Fibroblast of lung (primary cell): ENCODE measurements around the gene NBPF3. TPM values are rescaled to one million over a fixed set of nuclear protein-coding genes. Genes with fewer than 3 reads are reported as not detected.

Experiments used
- DNase-seq, 2 donors: peaks; one replicate each; pipeline versions ENCODE4 v3.0.0 to v3.0.0-alpha.2; 2010; ENCODE audit warnings: low read depth in 2 of 2
- H2AFZ ChIP-seq: 2 replicates; pipeline ENCODE4 v1.5.1; 2012; ENCODE audit warnings: low read length, control low read depth, inconsistent platforms
- H3K27ac ChIP-seq: 2 replicates; pipeline ENCODE4 v1.5.1; 2011; ENCODE audit warnings: low read length, control low read depth; ENCODE audit not compliant: insufficient read depth
- H3K27me3 ChIP-seq: 2 replicates; pipeline ENCODE4 v1.5.1; 2011; ENCODE audit warnings: mild to moderate bottlenecking, low read length; ENCODE audit not compliant: control insufficient read depth, insufficient read depth
- H3K36me3 ChIP-seq: 2 replicates; pipeline ENCODE4 v1.5.1; 2011; ENCODE audit warnings: low read length; ENCODE audit not compliant: control insufficient read depth, insufficient read depth
- H3K4me1 ChIP-seq: 2 replicates; pipeline ENCODE4 v1.5.1; 2011; ENCODE audit warnings: low read length; ENCODE audit not compliant: control insufficient read depth, insufficient read depth; ENCODE audit errors: extremely low read depth
- H3K4me2 ChIP-seq: 2 replicates; pipeline ENCODE4 v1.5.1; 2011; ENCODE audit warnings: low read length, control low read depth; ENCODE audit not compliant: insufficient read depth; ENCODE audit errors: extremely low read depth
- H3K4me3 ChIP-seq, 4 experiments: fragments of 200-600 bp in 1 of 4; sonication (generic) in 1 of 4; replicated peaks in 1 of 4; 2 replicates each; pipeline ENCODE4 v1.5.1; 2011 to 2016; ENCODE audit warnings: low read length in 4 of 4, low read depth in 3 of 4, mild to moderate bottlenecking in 3 of 4, control low read depth in 2 of 4, inconsistent platforms in 1 of 4, mixed read lengths in 1 of 4; ENCODE audit not compliant: insufficient read depth in 1 of 4; ENCODE audit errors: control extremely low read depth in 1 of 4
- H3K79me2 ChIP-seq: 2 replicates; pipeline ENCODE4 v1.5.1; 2012; ENCODE audit warnings: mild to moderate bottlenecking, low read length, inconsistent platforms; ENCODE audit not compliant: control insufficient read depth, insufficient read depth
- H3K9ac ChIP-seq: 2 replicates; pipeline ENCODE4 v1.5.1; 2011; ENCODE audit warnings: mild to moderate bottlenecking, low read length, control low read depth; ENCODE audit not compliant: insufficient read depth
- H3K9me3 ChIP-seq: 2 replicates; pipeline ENCODE4 v1.5.1; 2012; ENCODE audit warnings: low read depth, low read length; ENCODE audit not compliant: control insufficient read depth, insufficient read depth
- H4K20me1 ChIP-seq: 2 replicates; pipeline ENCODE4 v1.5.1; 2011; ENCODE audit warnings: low read length; ENCODE audit not compliant: control insufficient read depth, insufficient read depth; ENCODE audit errors: extremely low read depth
- EZH2 ChIP-seq: IDR thresholded peaks from 2 replicates; pipeline ENCODE4 v1.5.1; 2012; ENCODE audit warnings: low read length, control low read depth, mild to moderate bottlenecking; ENCODE audit errors: missing control alignments
- polyA plus RNA-seq, 2 donors: library from polyadenylated mRNA; depleted of rRNA in 1 of 2; stranded (reverse) in 1 of 2; unstranded in 1 of 2; fragments of >200 nt; gene quantifications; 2 replicates each; pipeline ENCODE4 v1.2.1, GENCODE V29; 2011 to 2012; ENCODE audit warnings: missing spikeins in 1 of 2
- total RNA-seq: library from RNA; depleted of rRNA; stranded (reverse); fragments of >200 nt; gene quantifications from 2 replicates; pipeline ENCODE4 v1.2.1, GENCODE V29; 2014
- TF ChIP-seq, protein P1 (sequence below), 2 donors: IDR thresholded peaks in 1 of 2; conservative IDR thresholded peaks in 1 of 2; 1 replicate in 1 of 2; 2 replicates in 1 of 2; pipeline ENCODE4 v1.5.1; 2011 to 2012; ENCODE audit warnings: low read length in 2 of 2, control low read depth in 1 of 2, inconsistent platforms in 1 of 2, low read depth in 1 of 2, mild to moderate bottlenecking in 1 of 2

Gene NBPF3
- total and polyA plus RNA-seq, 2 donors (not counting 1 experiment from before 2014, with no cell fraction given) = 20.4 to 35.0 TPM

DNA sequence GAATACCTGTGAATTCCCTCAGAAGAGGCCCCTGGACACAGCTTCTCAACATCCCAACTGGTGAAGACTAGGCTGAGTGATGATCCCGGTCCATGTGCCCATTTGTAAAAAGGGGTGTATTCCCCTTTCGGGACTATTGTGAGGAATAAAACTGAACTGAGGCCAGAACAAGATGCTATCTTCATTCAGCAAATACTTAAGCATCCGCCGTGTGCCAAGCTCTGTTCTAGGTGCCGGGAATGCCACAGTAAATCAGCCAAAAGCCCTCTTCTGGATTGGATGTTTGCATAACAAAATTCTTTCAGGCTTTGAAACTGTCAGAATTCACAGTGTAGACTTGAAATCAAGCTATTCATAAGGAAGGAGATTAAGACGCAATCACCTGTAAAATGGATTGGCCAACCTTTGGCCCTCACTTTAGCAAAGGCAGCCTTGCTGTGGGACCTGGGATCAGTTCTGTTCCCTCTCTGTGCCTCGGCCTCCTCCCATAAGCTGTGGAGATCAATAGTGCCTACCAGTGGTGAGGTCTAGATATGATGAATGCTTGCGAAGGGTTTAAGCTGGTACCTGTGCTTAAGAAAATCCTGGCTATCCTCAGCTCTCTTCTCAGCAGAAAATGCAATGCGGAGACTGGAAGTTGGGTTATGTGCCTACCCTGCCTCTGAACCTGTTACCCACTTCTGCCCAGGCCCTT is 71.1 kb downstream of the NBPF3 start:
- TF ChIP-seq, protein P1, sequence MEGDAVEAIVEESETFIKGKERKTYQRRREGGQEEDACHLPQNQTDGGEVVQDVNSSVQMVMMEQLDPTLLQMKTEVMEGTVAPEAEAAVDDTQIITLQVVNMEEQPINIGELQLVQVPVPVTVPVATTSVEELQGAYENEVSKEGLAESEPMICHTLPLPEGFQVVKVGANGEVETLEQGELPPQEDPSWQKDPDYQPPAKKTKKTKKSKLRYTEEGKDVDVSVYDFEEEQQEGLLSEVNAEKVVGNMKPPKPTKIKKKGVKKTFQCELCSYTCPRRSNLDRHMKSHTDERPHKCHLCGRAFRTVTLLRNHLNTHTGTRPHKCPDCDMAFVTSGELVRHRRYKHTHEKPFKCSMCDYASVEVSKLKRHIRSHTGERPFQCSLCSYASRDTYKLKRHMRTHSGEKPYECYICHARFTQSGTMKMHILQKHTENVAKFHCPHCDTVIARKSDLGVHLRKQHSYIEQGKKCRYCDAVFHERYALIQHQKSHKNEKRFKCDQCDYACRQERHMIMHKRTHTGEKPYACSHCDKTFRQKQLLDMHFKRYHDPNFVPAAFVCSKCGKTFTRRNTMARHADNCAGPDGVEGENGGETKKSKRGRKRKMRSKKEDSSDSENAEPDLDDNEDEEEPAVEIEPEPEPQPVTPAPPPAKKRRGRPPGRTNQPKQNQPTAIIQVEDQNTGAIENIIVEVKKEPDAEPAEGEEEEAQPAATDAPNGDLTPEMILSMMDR (conservative IDR thresholded peaks at IDR 0.05 in 1 of 2, IDR thresholded peaks at IDR 0.05 in 1 of 2; ENCODE audit: low read depth in 1 of 2, low read length in 2 of 2) = no peak
- no peak for TF ChIP-seq EZH2
- peaks cover 6% of the 10 kb centered on the region for H3K4me1 ChIP-seq
- no peaks in the 10 kb centered on the region for H3K79me2 ChIP-seq
- peak in 1 of 2 donors; percentile 28 for DNase-seq
- H3K9ac ChIP-seq = no peak overlapping the region
- H3K27ac ChIP-seq = no peak overlapping the region
- H2AFZ ChIP-seq = no peak overlapping the region
- no peak overlapping the region for H3K4me2 ChIP-seq
- no peaks in the 10 kb centered on the region for H4K20me1 ChIP-seq
- no peaks in the 10 kb centered on the region for H3K36me3 ChIP-seq
- H3K4me3 ChIP-seq = no peak overlapping the region
- peaks cover 47% of the 10 kb centered on the region for H3K27me3 ChIP-seq
- no peaks in the 10 kb centered on the region for H3K9me3 ChIP-seq

DNA sequence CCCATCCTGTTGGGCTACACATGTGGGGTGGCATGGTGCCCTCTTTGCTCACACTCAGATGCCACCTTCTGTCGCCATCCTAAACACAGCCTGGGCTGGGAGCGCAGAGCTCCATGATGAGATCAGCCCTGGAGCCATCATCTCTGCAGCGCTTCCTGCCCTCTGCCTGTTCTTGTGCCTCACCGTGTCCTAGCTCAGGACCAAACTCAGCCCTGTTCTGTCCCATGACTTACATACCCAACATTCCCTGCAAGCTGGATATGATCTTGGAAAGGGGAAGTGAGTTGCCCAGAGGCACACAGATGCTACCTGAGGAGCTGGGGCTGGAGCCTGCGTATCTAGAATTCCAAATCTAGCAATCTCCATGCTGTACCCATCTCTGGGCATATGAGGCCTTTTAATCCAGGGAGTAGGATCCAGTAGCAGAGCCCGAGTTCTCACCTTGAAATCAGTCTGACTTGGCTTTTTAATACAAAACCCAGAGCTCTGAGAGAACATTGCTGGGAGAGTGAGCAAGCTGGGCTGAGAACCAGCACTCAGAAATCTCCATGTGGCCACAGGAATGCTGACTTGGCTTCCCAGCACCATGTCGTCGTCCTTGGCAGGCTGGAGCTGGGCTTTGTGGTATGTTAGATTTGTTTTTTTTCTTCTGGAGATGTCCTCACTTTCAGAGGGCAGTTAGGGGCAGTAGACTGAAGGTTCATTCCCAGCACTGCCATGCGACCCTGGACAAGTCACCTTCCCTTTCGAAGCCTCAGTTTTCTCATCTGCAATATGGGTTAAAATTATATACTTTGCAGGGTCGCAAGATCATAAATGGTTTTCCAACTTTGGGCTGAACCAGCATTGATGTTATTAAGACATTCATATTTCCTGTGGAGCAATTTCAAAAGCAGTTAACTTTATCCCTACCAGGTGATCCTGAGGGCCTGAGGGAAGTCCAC is 71.9 kb downstream of the NBPF3 start:
- H3K9ac ChIP-seq = no peak overlapping the region
- peak; percentile 97 to 98 for DNase-seq
- no peaks in the 10 kb centered on the region for H3K9me3 ChIP-seq
- H2AFZ ChIP-seq = no peak overlapping the region
- H3K27ac ChIP-seq = peak overlapping the region; percentile 48
- peaks cover 6% of the 10 kb centered on the region for H3K4me1 ChIP-seq
- peaks cover 52% of the 10 kb centered on the region for H3K27me3 ChIP-seq
- H3K4me3 ChIP-seq = no peak overlapping the region
- peak overlapping the region; percentile 67 for H3K4me2 ChIP-seq
- H3K36me3 ChIP-seq = no peaks in the 10 kb centered on the region
- TF ChIP-seq EZH2 = no peak
- TF ChIP-seq, protein P1 (conservative IDR thresholded peaks at IDR 0.05 in 1 of 2, IDR thresholded peaks at IDR 0.05 in 1 of 2; ENCODE audit: low read depth in 1 of 2, low read length in 2 of 2) = no peak
- H3K79me2 ChIP-seq = no peaks in the 10 kb centered on the region
- no peaks in the 10 kb centered on the region for H4K20me1 ChIP-seq

- H3K36me3 ChIP-seq = no peaks in the 10 kb centered on the region
- H3K9me3 ChIP-seq = no peaks in the 10 kb centered on the region
- H2AFZ ChIP-seq = no peak overlapping the region
- no peak overlapping the region for H3K9ac ChIP-seq
- H3K4me1 ChIP-seq = peaks cover 6% of the 10 kb centered on the region
- no peaks in the 10 kb centered on the region for H4K20me1 ChIP-seq
- H3K4me3 ChIP-seq = no peak overlapping the region
- H3K79me2 ChIP-seq = no peaks in the 10 kb centered on the region
- no peak for DNase-seq
- no peak for TF ChIP-seq EZH2
- TF ChIP-seq, protein P1 (conservative IDR thresholded peaks at IDR 0.05 in 1 of 2, IDR thresholded peaks at IDR 0.05 in 1 of 2; ENCODE audit: low read depth in 1 of 2, low read length in 2 of 2) = no peak
- H3K27me3 ChIP-seq = peaks cover 46% of the 10 kb centered on the region
- H3K4me2 ChIP-seq = no peak overlapping the region
- no peak overlapping the region for H3K27ac ChIP-seq
These were observed 74.3 kb downstream of the NBPF3 start for GRCh38 chr1:21514245-21514644.
